ENCODE results near the gene NUP160.
"Not testable (repeated sequence)": the region's sequence is repeated elsewhere in the genome, so short reads cannot be mapped to it uniquely, and the experiment has no call there.

The NUP160 gene

DNA sequence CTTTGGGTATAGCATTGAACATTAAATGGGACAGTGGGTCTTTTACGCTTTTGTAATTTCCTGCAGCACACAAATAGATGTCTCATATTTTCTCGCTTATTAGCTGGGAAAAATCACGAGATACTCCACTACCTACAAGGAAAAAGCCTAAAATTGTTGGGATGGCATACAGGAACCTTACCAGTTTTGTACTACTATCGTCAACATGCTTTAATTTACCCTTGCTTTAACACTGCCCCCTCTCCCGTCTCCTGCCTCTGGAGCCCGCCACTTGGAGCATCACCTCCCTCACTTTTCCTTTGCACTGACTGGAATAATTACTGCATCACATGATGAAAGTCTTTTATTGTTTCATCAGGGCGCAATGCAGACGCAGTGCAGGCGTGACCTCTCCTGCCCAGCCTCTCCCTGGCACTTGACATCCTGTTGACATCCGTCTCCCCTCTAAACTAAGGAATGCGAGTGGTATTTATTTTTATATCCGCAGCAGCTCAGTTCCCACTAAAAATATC is 80.0 kb downstream of the NUP160 start:
- peak overlapping the region; percentile 46 to 60 for H3K4me3 ChIP-seq (replicated peaks in 1 of 2; ENCODE audit: low read depth in 2 of 2, low read length in 2 of 2)
- TF ChIP-seq, protein P1, sequence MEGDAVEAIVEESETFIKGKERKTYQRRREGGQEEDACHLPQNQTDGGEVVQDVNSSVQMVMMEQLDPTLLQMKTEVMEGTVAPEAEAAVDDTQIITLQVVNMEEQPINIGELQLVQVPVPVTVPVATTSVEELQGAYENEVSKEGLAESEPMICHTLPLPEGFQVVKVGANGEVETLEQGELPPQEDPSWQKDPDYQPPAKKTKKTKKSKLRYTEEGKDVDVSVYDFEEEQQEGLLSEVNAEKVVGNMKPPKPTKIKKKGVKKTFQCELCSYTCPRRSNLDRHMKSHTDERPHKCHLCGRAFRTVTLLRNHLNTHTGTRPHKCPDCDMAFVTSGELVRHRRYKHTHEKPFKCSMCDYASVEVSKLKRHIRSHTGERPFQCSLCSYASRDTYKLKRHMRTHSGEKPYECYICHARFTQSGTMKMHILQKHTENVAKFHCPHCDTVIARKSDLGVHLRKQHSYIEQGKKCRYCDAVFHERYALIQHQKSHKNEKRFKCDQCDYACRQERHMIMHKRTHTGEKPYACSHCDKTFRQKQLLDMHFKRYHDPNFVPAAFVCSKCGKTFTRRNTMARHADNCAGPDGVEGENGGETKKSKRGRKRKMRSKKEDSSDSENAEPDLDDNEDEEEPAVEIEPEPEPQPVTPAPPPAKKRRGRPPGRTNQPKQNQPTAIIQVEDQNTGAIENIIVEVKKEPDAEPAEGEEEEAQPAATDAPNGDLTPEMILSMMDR (IDR thresholded peaks at IDR 0.05; ENCODE audit: low read depth, low read length): no peak
- peak; percentile 80 to 91 for DNase-seq (ENCODE audit: low read depth in 2 of 2)

DNA sequence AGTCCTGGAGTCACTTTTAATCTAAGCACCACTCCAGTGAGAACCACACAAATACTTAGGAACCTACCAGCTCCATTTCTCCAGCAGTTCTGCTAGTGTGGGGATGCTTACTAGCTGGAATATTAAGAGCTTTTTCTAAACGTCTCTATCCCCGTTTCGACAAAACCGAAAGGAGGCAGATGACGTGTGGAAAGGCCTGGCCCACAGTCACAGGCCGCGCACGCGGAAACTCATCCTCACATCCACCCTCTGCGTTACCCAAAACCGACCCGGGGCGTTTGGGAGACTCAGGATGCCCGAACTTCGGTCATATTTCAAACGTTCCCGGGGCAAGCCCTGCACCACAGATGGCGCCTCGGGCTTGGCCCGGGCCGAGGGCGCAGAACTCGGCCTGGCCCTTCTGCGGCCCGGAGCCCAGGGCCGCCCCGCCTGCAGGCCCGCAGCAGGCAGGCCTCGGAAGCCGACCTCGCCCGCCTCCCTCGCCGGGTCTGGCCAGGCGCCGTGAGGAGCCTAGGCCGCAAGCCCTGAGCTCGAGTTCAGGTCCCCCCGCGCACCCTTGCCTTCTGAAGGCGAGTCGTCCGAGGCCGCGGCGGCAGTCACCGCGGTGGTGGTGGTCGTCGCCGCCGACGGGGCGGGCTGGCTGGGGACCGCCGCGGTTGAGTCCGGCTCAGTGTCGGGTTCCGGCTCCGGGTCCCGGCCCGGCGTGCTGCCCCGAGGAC is 81.5 kb downstream of the NUP160 start:
- peak overlapping the region; percentile 59 to 80 for H3K4me3 ChIP-seq (replicated peaks in 1 of 2; ENCODE audit: low read depth in 2 of 2, low read length in 2 of 2)
- TF ChIP-seq, protein P1 (IDR thresholded peaks at IDR 0.05; ENCODE audit: low read depth, low read length): no peak
- peak; percentile 64 to 71 for DNase-seq (ENCODE audit: low read depth in 2 of 2)

DNA sequence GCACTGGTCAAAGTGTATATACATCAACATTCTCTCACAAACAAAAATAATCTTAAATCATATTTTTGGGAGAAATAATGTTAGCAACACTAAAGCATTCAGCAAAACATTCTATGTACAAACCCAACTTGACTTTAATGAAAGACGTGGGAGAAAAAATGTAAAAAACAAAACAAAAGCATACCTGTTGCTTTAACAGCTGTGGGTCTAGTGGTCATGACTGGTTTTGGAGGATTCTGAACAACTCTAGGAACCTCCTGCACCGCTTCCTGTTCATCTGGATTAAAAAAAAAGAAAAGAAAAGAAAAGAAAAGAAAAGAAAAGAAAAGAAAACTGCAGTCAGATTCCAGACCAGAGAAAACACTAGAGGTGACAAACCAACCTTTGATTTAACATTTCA is 83.1 kb downstream of the NUP160 start:
- DNase-seq (ENCODE audit: low read depth in 2 of 2): peak in 1 of 2 donors; percentile 4
- TF ChIP-seq, protein P1 (IDR thresholded peaks at IDR 0.05; ENCODE audit: low read depth, low read length): no peak
- H3K4me3 ChIP-seq (replicated peaks in 1 of 2; ENCODE audit: low read depth in 2 of 2, low read length in 2 of 2): peak overlapping the region; percentile 59 to 80

DNA sequence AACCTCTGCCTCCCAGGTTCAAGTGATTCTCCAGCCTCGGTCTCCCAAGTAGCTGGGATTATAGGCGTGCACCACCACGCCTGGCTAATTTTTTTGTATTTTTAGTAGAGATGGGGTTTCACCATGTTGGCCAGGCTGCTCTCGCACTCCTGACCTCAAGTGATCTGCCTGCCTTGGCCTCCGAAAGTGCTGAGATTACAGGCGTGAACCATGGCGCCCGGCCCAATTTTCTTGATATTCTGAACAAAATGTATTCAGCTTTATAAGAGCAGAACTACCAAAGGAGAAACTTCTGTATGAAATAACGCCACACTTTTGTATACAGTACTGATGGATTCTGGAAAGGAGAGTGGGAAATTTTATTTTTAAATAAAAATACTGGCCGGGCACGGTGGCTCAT is 88.9 kb downstream of the NUP160 start:
- H3K4me3 ChIP-seq (replicated peaks in 1 of 2; ENCODE audit: low read depth in 2 of 2, low read length in 2 of 2); DNase-seq (ENCODE audit: low read depth in 2 of 2): not testable (repeated sequence)

DNA sequence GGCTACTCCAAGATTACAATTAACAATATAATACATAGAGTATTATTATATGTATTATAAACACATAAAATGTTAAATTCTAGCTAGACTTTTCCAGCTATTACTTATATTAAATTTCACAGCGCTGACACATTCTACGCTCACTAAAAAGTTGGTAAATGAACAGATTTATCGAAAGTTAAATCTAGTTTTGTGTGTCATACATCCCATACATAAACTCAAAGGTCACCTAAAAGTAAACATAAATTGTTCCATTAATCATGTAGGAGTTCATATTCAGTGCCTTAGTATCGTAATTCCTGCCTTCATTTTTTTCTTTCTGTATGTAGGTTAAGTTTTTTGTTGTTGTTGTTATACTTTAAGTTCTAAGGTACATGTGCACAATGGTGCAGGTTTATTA is 91.9 kb downstream of the NUP160 start:
- no peak overlapping the region for H3K4me3 ChIP-seq (replicated peaks in 1 of 2; ENCODE audit: low read depth in 2 of 2, low read length in 2 of 2)
- TF ChIP-seq, protein P1 (IDR thresholded peaks at IDR 0.05; ENCODE audit: low read depth, low read length): no peak
- no peak for DNase-seq (ENCODE audit: low read depth in 2 of 2)

DNA sequence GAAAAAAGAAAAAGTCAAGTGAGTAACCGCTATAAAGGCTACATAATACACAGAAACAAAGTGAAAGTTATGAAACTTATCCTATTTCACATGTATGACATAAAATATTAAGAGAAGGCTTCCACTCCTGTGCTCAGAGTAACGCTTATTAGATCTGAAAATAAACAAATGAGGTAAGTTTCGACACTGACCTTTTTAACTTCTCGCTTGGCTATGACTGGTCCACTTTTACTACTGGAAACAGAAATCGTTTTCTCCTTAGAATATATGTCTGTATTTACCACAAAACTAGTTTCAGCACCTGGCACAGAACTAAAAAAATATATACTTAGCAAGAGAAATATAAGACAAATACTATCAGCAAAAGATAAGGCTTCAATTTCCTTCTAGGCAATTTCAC is 97.4 kb downstream of the NUP160 start:
- H3K4me3 ChIP-seq (replicated peaks in 1 of 2; ENCODE audit: low read depth in 2 of 2, low read length in 2 of 2): no peak overlapping the region
- TF ChIP-seq, protein P1 (IDR thresholded peaks at IDR 0.05; ENCODE audit: low read depth, low read length): no peak
- DNase-seq (ENCODE audit: low read depth in 2 of 2): no peak

DNA sequence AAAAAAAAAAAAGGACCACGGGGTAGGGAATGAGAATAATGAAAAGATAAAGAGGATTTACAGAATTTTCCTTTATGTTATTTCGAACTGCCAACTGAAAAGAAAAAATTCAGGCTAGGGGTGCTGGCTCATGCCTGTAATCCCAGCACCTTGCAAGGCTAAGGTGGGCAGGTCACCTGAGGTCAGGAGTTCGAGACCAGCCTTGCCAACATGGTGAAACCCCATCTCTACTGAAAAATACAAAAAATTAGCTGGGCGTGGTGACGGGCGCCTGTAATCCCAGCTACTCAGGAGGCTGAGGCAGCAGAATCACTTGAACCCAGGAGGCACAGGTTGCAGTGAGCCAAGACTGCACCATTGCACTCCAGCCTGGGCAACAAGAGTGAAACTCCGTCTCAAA is 105.7 kb downstream of the NUP160 start:
- not testable (repeated sequence) for H3K4me3 ChIP-seq (replicated peaks in 1 of 2; ENCODE audit: low read depth in 2 of 2, low read length in 2 of 2); DNase-seq (ENCODE audit: low read depth in 2 of 2)

DNA sequence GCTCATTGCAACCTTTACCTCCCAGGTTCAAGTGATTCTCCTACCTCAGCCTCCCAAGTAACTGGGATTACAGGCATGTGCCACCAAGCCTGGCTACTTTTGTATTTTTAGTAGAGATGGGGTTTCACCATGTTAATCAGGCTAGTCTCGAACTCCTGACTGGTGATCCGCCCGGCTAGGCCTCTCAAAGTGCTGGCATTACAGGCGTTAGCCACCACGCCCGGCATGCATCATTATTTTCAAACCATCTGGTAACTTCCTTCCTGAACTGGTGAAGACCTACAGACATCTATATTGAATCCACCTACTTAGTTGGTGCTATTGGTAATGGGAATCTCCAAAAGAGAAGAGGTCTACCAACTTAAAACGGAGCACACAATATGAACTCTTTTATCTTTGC is 110.3 kb downstream of the NUP160 start:
- DNase-seq (ENCODE audit: low read depth in 2 of 2); H3K4me3 ChIP-seq (replicated peaks in 1 of 2; ENCODE audit: low read depth in 2 of 2, low read length in 2 of 2): not testable (repeated sequence)

Measured in cardiac fibroblast (primary cell).